DMS53 (cell line): ENCODE data around the gene RAB3IL1.
A peak's percentile ranks its signal among the peaks of the same experiment; 100 is the strongest.
"Not testable (repeated sequence)": the region's sequence is repeated elsewhere in the genome, so short reads cannot be mapped to it uniquely, and the experiment has no call there.

Source experiments
- DNase-seq: peaks from one replicate; lab custom pipeline; 2025; lab: John Stamatoyannopoulos, UW

Gene RAB3IL1

DNA sequence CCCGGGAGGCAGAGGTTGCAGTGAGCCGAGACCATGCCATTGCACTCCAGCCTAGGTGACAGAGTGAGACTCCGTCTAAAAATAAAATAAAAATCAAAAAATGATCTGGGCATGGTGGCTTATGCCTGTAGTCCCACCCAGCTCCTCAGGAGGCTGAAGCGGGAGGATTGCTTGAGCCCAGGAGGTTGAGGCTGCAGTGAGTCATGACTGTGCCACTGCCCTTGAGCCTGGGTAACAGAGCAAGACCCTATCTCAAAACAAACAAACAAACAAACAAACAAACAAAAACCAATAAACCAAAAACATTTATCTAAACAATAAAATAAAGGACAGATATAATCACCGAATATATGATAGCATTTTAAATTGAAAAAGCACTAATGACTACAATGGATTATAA lies 36.3 kb upstream of the RAB3IL1 start:
- not testable (repeated sequence) for DNase-seq

DNA sequence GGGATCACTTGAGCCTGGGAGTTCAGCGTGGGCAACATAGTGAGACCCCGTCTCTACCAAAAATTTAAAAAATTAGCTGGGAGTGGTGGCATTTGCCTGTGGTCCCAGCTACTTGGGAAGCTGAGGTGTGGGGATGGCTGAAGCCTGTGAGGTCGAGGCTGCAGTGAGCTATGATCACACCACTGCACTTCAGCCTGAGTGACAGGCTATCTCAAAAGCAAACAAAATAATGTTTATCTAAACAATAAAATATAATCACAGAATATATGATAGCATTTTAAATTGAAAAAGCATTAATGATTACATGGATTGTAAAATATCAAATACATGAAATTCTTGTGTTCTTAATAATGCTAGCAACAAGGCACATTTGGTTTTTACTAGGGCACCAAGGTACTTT lies 35.5 kb upstream of the RAB3IL1 start:
- DNase-seq: no peak

DNA sequence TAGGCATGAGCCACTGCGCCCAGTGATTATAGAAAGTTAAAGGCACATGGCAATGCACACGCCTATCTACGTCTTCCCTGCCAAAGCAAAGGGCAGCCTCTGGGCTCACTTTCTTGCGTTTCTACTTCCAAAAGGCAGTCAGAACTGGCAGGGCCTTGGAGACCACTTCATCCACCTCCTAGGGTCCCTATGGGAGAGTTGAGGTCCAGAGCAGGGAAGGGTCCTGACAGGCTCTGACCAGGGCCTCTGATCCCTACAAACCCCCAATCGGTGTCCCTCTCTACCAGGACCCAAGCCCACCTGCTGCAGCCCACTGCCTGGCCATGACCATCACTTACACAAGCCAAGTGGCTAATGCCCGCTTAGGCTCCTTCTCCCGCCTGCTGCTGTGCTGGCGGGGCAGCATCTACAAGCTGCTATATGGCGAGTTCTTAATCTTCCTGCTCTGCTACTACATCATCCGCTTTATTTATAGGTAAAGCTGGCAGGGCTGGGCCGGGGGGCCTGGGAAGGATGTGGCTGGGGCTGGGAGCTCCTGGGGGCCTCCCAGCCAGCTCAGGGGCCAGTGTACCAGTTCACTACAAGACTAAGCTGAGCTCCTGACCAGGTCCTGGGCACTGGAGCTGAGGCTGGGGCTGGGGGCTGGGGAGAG lies 34.2 kb upstream of the RAB3IL1 start:
- DNase-seq: no peak

DNA sequence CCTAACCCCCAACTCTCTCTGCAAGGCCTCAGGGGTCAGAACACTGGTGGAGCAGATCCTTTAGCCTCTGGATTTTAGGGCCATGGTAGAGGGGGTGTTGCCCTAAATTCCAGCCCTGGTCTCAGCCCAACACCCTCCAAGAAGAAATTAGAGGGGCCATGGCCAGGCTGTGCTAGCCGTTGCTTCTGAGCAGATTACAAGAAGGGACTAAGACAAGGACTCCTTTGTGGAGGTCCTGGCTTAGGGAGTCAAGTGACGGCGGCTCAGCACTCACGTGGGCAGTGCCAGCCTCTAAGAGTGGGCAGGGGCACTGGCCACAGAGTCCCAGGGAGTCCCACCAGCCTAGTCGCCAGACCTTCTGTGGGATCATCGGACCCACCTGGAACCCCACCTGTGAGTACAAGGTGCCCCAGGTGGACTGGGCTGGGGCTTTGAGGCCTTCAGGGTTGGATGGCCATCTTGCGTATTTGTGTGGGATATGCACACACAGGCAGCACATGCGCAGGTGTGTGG lies 32.7 kb upstream of the RAB3IL1 start, which contains the start of gene BEST1:
TSS of gene BEST1 (plus strand) at position 317 of the 513 bp plus-strand sequence. CDS start 1,456 bp downstream, outside the sequence.
- no peak for DNase-seq

DNA sequence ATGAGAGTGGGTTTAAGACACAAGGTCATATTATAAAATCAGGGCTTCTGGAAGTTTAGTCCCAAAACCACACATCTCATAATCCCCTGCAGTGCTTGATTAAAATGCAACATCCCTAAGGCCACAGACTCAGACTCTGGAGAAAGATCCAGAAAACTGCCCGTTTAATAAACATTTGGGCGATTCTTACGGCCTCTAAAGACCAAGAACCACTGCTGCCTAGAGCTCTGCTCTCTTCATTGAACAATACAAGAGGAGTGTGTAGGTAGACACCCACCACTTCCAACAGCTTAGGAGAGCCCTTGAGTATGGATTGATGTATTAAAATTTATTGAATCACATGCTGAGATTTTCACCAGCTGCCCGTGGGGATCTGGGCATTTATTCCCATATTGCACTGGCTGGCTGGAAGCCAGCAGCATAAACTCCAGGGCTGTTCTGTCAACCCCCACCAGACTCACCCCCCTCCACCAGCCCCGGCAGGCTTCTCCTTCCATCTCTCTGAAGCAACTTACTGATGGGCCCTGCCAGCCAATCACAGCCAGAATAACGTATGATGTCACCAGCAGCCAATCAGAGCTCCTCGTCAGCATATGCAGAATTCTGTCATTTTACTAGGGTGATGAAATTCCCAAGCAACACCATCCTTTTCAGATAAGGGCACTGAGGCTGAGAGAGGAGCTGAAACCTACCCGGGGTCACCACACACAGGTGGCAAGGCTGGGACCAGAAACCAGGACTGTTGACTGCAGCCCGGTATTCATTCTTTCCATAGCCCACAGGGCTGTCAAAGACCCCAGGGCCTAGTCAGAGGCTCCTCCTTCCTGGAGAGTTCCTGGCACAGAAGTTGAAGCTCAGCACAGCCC lies 32.0 kb upstream of the RAB3IL1 start:
- peak; percentile 65 for DNase-seq

DNA sequence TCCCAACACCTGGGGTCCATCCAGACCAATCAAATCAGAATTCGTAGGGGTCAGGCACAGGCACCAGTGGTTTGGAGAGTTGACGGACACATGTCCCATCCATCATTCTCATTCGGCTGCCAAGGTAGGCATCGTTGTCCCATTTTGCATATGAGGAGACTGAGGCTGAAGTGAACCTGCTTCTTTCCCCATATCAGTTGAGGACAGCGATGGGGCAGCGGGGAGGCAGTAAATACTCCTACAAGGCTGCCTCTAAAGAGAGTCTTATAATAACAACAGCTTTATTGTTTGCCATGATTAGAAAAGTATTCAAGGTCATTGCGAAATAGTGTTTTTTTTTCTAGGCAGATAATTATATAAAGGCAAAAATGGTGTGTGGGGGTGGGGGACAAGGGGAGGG lies 31.1 kb upstream of the RAB3IL1 start:
- no peak for DNase-seq

DNA sequence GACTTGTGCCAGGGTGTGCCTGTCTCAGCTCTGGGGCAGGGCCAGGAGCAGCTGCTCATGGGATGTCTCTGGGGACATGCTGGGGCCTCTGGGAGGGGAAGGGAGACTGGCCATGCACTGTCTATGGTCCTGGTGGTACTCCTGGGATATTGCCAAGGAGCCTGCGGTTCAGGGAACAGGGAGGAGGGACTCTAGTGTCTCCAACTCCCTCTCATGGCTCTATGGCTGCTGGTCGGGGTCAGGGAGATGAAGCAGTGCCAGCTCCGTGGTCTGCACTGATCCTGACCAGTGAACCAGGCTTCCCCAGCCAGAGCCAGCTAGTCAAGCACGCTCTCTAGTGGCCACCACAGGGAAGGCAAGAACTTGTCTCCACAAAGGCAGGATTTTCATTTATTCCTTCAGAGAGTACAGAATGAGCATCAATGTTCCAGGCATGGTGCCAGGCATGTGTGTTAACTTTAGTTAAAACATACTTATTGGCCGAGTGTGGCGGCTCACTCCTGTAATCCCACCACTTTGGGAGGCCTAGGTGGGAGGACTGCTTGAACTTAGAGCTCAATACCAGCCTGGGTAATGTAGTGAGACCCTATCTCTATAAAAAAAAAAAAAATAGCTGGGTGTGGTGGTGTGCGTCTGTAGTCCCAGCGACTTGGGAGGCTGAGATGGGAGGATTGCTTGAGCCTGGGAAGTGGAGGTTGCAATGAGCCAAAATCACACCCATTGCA lies 30.3 kb upstream of the RAB3IL1 start:
- DNase-seq: peak; percentile 89

DNA sequence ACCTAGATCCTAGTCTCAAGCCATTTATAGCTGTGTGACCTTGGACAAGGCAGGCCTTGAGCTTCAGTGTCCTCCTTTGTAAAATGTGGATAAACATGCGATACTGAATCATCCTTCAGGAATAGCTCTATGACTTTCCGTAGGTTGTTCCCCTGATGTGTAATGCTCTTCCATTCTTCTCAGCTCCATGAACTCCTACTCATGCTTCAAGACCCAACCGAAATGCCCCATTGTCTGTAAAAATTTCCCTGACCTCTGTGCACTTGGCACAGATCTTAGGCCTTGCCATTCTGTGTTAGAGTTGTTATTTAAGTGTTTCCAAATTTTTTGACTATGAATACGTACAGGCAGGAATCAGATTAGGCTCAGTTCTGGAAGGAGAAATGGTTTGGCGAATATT lies 29.5 kb upstream of the RAB3IL1 start:
- DNase-seq: no peak

- DNase-seq: no peak
Measured at GRCh38 chr11:61945191-61945590, 27.8 kb upstream of the RAB3IL1 start.

DNA sequence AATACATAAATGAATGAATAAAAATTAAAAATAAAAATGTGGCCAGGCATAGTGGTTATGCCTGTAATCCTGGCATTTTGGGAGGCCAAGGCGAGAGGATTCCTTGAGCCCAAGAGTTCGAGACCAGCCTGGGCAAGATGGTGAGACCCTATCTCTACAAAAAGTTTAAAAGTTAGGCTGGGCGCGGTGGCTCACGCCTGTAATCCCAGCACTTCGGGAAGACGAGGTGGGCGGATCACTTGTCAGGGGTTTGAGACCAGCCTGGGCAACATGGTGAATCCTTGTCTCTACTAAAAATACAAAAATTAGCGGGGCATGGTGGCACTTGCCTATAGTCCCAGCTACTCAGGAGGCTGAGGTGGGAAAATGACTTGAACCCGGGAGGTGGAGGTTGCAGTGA lies 23.1 kb upstream of the RAB3IL1 start:
- DNase-seq: no peak

DNA sequence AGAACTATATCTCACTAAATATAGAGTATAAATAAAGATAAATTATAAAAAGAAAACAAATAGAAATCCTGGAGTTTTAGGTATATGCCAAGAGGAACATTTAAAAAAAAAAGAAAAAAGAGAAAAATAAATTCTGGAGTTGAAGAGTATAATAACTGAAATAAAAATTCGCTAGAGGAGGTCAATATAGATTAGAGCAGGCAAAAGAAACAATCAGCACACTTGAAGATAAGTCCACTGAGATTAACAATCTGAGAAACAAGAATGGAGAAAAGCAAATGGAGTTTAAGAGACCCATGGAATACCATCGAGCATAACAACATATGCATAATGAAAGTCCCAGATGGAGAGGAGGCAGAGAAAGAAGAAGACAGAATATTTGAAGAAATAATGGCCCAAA lies 18.5 kb upstream of the RAB3IL1 start:
- DNase-seq: no peak

- no peak for DNase-seq
Measured at GRCh38 chr11:61930933-61931332, 13.6 kb upstream of the RAB3IL1 start.

GRCh38 chr11:61928606-61929005 lies 11.2 kb upstream of the RAB3IL1 start:
- DNase-seq: no peak

GRCh38 chr11:61927501-61927900 lies 10.1 kb upstream of the RAB3IL1 start:
- no peak for DNase-seq

DNA sequence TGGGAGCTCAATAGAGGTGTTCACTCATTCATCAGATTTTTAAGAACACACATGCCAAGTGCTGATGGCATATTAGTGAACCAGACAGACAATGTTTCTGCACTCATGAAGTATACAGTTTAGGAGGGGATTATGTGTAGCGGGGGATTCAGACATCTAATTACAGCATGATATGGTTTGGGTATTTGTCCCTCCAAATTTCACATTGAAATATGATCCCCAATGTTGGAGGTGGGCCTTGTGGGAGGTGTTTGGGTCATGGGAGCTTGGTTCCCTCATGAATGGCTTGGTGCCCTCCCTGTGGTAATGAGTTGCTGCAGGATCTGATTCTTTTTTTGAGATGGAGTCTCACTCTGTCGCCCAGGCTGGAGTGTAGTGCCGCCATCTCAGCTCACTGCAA lies 8.9 kb upstream of the RAB3IL1 start:
- DNase-seq: no peak

GRCh38 chr11:61925736-61926135 lies 8.4 kb upstream of the RAB3IL1 start:
- DNase-seq: no peak

DNA sequence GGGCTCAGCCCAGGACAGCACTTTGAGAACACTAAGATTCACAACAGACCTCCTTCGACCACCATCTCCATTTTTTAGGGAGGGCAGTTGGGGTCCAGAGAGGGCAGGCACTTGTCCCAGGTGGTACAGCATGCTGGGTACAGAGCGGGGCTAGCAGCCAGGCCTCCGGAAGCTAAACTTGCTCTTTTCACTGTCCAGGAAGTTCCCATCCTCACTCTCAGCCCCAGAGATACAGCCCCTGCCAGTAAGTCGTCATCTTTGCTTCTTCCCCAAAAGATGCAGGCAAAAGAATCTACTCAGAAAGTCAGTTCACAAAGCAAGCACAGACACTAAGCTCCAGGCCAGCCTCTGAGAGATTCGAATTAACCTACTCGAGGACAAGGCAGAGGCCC lies 6.7 kb upstream of the RAB3IL1 start:
- no peak for DNase-seq

GRCh38 chr11:61923166-61924063 lies 6.0 kb upstream of the RAB3IL1 start:
- no peak for DNase-seq

DNA sequence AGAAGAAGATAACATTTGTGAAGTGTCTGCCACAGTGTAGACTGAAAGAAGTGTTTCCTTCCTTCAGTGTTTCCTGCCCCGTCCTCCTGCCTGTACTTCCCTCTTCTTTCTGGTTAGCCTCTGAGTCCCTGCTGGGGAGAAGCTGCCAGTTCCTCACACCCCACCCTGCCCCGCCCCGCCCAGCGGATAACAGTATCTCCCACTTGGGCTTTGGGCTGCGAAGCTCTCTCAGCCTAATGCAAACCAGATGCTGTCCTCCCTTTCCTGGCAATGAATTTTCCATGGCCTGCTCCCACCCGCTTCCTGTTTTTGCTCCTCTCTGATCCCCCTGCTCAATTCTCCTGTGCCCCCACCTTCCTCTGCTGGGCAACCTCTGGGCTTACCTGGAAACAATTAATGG lies 5.2 kb upstream of the RAB3IL1 start:
- DNase-seq: no peak

- DNase-seq: no peak
Measured at GRCh38 chr11:61921446-61921845, 4.1 kb upstream of the RAB3IL1 start.
